ENCODE results near the gene TPK1.

The TPK1 gene

DNA sequence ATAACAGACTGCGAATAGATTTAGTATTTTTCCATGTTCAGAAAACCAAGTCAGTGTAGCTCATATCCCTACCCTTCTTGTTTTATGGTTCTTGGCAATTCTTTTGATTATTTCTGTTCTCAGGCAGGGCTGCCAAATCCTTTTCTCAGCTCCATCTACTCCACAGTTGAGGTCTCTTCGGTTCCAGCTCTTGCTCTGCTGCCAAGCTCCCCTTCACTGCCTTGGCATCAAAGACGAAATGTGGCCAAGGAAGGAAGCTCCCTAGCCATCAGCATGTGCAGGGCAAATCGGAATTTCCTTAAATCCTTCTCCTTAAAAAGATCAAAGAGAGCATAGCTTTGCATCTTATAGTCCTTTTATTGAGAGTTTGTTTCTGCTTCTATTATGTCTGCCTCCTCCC is 315.9 kb downstream of the TPK1 start:
- DNase-seq, result no peak

- no peak for DNase-seq
Observed at GRCh38 chr7:144518360-144518759, 317.5 kb downstream of the TPK1 start.

GRCh38 chr7:144517749-144518148 is 318.1 kb downstream of the TPK1 start:
- no peak for DNase-seq

- DNase-seq, result no peak
Observed at GRCh38 chr7:144516729-144517525, 318.9 kb downstream of the TPK1 start.

GRCh38 chr7:144513334-144513733 is 322.5 kb downstream of the TPK1 start:
- peak; percentile 39 for DNase-seq

DNA sequence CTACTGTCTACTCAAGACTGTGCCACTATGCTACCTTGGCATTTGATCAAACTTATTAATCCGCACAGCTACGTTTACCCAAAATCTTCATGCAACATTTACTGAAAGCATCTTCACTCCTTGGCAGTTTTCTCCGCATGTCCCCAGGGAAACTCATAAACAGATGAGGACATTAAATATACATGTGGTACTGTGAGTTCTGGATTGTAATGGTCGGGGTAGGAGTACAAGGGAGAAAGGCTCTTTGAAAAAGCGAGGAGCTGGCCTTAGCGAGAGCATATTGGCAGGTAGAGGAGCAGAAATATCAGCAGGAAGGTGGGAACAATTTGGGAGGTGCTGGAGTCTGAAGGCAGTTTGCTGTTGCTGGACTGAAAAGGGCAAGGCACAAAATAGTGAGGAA is 325.2 kb downstream of the TPK1 start:
- DNase-seq, result no peak

DNA sequence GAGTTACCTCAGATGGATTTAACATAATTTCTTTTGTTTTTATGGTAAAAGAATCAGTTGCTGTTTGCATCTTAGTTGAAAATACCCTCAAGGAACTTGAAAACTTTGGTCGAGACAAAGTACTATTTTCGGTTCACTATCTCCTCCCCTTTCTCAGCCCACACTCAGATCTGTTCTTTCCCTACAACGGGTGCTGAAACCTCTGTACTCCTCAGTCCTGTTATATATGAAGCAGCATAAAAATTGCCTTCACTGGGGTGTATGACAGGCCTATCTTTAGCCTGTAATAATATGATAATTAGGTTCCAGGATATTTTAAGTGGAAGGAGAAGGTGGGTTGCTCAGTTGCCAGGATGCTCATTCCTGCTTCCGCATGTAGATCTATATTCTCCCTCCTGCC is 327.2 kb downstream of the TPK1 start:
- DNase-seq, result no peak

DNA sequence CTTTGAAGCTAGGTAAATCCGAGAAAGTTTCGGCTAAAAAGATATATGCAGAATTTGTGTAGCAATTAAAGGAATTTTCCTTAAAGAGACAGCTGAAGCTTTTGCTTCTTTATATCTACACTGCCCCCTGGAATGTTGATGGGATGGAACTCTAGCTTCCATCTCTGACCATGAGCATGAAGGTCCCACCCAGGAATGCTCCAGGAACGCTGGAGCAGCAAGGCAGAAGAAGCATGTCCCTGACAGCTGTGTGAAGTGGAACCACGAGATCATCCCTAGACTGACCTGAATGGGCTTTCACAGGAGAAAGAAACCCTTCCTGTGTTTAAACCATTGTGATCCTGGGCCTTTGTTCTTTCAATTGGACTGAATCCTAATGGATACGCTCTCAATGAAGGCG is 332.6 kb downstream of the TPK1 start:
- no peak for DNase-seq

DNA sequence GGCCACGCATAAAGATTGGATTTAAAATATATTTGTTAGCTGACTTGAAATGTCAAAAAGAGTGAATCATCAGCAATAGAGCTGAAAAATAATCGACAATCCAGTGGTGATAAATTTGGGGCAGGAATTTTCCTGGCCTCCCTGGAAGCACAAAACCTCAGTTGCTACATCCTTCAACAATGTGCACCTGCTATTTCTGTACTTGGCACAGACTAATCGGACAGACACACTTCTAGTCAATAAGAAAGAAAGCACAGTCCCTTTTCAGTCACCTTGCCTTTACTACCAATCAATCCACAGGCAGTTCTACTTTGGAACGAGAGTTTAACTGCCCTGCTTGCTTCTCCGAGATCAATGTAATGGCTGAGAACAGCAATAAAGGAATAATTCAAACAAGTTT is 335.6 kb downstream of the TPK1 start:
- no peak for DNase-seq

GRCh38 chr7:144497282-144497681 is 338.6 kb downstream of the TPK1 start:
- DNase-seq, result no peak

DNA sequence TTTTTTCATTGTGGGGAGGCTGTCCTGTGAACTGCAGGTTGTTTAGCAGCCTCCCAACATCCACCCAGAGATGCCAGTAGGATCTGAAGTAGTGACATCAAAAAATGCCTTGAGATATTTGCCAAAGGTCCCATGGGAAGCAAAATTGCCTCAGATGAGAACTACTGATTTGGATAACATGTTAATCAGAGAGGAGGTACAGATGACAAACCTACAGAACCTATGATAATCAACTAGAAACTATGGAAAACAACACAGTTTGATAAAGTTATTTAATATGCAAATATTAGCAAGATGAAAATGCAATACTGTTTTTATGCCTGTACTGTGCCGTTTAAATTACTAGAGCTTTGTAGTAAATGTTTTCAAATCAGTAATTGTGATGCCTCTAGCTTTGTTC is 341.5 kb downstream of the TPK1 start:
- DNase-seq, result no peak

GRCh38 chr7:144489504-144489903 is 346.3 kb downstream of the TPK1 start:
- DNase-seq, result no peak

DNA sequence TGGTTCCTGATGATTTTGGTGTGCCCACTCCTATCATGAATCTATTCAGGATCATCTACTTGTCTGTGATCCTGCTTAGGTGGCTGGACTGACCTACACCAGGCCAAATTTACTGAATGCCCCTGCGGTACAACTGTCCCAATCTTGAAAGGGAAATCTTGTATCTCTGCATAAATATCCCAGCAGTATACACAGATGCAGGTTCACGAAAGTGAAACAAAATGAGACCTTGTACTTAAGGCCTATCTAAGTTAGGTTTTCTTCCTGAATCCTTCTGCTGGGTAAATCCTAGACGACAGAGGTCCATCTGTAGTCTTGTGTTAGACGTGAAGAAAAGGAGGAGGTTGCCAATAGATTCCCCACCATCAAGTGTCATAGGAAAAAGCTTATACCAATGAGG is 346.9 kb downstream of the TPK1 start:
- no peak for DNase-seq

DNA sequence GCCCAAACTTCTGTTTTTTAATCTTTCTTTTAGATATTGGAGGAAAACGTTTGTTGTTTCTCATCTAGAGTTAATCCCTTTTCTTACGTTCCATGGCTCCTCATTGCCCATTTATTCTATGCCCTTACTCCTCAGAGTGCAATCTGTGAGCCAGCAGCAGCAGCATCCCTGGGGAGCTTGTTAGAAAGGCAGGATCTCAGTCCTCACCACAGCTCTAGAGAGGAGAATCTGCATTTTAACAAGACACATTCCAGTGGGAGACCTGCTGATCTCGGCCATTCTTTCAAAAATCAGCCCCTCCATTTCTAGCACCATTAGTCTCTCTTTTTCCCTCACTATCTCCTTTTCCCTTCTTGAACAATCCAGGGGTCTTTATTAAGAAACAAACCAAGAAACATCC is 348.0 kb downstream of the TPK1 start:
- DNase-seq, result no peak

- DNase-seq, result no peak
Observed at GRCh38 chr7:144484445-144484844, 351.4 kb downstream of the TPK1 start.

DNA sequence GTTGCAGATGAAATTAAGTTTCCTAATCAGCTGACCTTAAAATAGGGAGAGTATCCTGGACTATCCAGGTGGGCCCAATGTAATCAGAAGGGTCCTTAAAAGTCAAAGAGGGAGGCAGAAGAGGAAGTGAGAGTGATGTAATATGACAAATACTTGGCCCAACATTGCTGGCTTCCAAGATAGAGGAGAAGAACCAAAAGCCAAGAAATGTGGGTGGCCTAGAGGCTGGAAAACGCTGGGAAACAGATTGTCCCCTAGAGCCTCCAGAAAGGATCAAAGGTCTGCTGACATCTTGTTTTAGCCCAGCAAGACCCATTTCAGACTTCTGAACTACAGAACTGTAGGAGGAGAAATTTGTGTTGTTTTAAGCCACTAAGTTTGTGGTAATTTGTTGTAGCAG is 352.7 kb downstream of the TPK1 start:
- no peak for DNase-seq

DNA sequence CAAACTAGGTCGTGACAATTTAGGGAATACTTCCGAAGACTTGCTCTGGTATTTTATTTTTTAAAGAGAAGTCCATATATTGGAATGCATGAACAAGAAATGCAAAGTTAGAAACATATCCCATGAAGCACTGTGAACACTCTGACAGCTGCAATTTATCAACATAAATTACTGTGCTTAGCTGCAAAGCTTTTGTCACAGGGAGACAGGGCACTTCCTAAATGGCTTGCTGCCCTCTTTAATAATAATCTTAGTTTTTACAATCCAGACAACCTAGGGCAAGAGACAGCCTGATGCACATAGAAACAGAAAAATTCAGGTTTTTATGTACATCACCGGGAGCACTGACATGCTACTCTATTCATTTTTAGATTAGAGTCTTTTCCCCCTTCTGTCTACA is 354.0 kb downstream of the TPK1 start:
- DNase-seq, result no peak

GRCh38 chr7:144477348-144477747 is 358.5 kb downstream of the TPK1 start:
- no peak for DNase-seq

DNA sequence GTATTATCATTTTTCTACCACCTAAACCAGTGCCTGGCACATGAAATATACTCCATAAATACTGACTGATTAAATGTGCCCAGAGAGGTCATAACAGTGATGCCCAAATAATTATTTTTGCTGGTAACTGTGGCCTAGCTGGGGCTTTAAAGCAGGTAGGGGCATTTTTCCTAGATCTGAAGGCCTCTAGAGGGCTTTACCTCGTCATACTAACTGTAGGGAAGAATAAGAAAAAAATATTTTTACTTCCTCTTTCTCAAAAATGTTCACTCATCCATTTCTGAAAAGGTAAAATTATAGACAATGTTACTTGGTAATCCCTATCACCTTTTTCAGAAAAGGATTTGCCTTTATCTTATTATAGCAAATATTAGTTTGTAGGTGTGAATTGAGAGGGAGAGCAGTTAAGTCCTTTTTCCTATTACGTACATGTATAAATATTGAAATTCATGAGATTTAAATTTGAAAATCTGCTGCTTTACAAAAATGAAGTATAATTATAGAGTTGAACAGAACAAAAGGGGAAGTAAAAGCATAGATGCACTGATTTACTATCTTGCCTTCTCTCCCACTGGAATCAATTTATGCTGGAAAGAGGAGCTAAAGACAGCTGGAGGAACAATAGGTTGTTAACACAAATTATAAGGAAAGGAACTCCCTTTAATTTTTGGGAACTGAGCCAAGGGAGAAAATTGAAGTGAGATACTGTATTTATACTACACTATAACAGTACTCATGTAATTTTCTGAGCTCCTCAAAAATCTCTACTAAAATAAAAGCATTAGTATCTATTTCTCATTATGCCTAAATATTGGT is 360.8 kb downstream of the TPK1 start:
- DNase-seq, result no peak

DNA sequence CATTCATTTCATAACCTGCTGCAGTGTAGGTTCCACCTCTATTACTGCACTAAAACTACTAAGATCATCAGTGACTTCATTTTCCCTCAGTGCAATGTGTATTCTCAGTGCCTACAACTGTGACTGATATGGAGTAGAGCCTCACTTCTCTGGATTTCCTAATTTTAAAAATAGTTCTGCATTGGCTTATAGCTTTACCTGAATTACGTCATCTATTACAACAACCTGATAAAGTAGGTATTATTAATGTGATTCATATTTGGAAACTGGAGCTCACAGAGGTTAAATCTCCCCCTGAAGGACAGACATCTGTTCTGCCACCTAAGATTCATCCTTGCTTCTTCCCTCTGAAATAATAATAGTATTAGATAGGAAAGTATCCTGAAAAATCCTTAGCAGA is 361.5 kb downstream of the TPK1 start:
- no peak for DNase-seq

GRCh38 chr7:144473908-144474307 is 361.9 kb downstream of the TPK1 start:
- no peak for DNase-seq

GRCh38 chr7:144470078-144470477 is 365.8 kb downstream of the TPK1 start:
- no peak for DNase-seq

DNA sequence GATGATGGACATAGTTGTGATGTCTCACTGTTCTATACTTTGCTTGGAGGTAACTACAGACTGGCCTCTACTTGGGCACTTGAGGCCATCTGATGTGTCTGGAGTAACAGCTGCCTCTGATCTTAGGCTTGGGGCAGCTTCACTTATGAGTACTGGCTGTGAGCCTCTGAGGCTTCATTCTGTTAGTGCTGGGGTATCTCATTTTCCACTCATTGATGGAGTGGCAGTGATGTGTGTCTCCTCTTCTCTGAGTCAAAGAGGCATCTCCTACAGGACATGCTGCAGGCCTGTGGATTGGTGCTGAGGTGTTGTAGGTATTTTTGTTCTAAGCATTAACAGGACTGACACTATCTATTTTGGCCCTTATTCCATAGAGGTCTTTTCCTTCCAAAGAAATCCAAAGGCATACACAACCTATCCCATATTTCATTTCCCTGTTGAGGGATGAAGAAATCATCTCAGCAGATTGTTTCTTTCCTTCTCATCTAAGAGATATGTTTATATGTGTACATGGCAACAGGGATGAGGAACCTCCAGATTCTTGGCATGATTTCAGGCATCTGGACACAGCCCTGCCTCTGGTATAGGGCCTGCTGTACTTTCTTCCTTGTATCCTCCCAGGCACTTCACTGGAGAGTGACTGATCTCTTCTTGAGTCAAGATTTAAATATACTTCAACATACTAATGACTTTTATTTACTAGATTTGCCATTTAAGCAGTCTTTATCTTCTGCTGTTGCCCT is 366.7 kb downstream of the TPK1 start:
- DNase-seq, result no peak

DNA sequence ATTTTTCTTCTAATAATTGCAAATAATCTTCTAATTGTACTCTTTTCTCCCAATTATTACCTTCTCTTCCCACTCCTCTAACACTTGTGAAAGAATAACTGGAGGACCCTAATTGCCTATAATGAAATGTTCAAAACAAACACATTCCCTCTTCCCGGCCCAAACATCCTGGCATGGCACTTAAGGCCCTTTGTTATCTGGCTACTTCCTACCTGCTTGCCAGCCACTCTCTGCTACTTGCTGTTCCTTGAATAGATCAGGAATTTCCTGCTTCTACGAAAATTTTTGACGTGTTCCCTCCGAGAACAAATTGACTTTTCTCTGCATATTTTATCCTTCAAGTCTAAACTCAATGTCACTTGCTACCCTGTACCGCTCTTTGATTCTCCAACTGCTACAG is 376.2 kb downstream of the TPK1 start:
- DNase-seq, result no peak
